Measurements from ENCODE around the gene ADAMTSL1.
"Not testable (repeated sequence)": the region's sequence is repeated elsewhere in the genome, so short reads cannot be mapped to it uniquely, and the experiment has no call there.

ADAMTSL1 gene

GRCh38 chr9:18829066-18829465 lies 355.1 kb downstream of the ADAMTSL1 start:
- DNase-seq = no peak

- DNase-seq = no peak
Observed at GRCh38 chr9:18829873-18830272, 355.9 kb downstream of the ADAMTSL1 start.

GRCh38 chr9:18834740-18835361 lies 360.9 kb downstream of the ADAMTSL1 start:
- no peak for DNase-seq

GRCh38 chr9:18837402-18837801 lies 363.4 kb downstream of the ADAMTSL1 start:
- DNase-seq = no peak

GRCh38 chr9:18847576-18848275 lies 373.8 kb downstream of the ADAMTSL1 start:
- DNase-seq = no peak

- DNase-seq = no peak
Observed at GRCh38 chr9:18848657-18849056, 374.7 kb downstream of the ADAMTSL1 start.

- no peak for DNase-seq
Observed at GRCh38 chr9:18849270-18849669, 375.3 kb downstream of the ADAMTSL1 start.

- no peak for DNase-seq
Observed at GRCh38 chr9:18849890-18850677, 376.1 kb downstream of the ADAMTSL1 start.

GRCh38 chr9:18851069-18851795 lies 377.3 kb downstream of the ADAMTSL1 start:
- DNase-seq = no peak

- DNase-seq = no peak
Observed at GRCh38 chr9:18855656-18856055, 381.7 kb downstream of the ADAMTSL1 start.

GRCh38 chr9:18857334-18857733 lies 383.4 kb downstream of the ADAMTSL1 start:
- no peak for DNase-seq

GRCh38 chr9:18857769-18858168 lies 383.8 kb downstream of the ADAMTSL1 start:
- no peak for DNase-seq

- no peak for DNase-seq
Observed at GRCh38 chr9:18861609-18862544, 387.9 kb downstream of the ADAMTSL1 start.

GRCh38 chr9:18863791-18864190 lies 389.8 kb downstream of the ADAMTSL1 start:
- DNase-seq = no peak

- no peak for DNase-seq
Observed at GRCh38 chr9:18864516-18864915, 390.6 kb downstream of the ADAMTSL1 start.

GRCh38 chr9:18865542-18865941 lies 391.6 kb downstream of the ADAMTSL1 start:
- no peak for DNase-seq

GRCh38 chr9:18866121-18866831 lies 392.3 kb downstream of the ADAMTSL1 start:
- DNase-seq = no peak

GRCh38 chr9:18869725-18870124 lies 395.8 kb downstream of the ADAMTSL1 start:
- DNase-seq = no peak

GRCh38 chr9:18874069-18874468 lies 400.1 kb downstream of the ADAMTSL1 start:
- no peak for DNase-seq

- DNase-seq = not testable (repeated sequence)
Observed at GRCh38 chr9:18874990-18875389, 401.0 kb downstream of the ADAMTSL1 start.

GRCh38 chr9:18877984-18878383 lies 404.0 kb downstream of the ADAMTSL1 start:
- no peak for DNase-seq

Measured in CD4-positive, alpha-beta T cell treated with Interleukin-1 beta for 1 hour (primary cell).